H1 (cell line): ENCODE results near the gene ISOC2. TPM values are rescaled to one million over a fixed set of nuclear protein-coding genes. Genes with fewer than 3 reads are reported as not detected.

Experiments used
- CTCF ChIA-PET: fragments of 300-600 bp; sonication (Branson Sonifier 250); formaldehyde crosslinking; loops from one replicate; lab custom pipeline; 2021; ENCODE audit not compliant: partially characterized antibody; lab: Charles Lee
- POLR2A ChIA-PET: fragments of 300-600 bp; sonication (Branson Sonifier 250); formaldehyde crosslinking; loops from one replicate; lab custom pipeline; 2021; ENCODE audit warnings: inconsistent platforms; ENCODE audit not compliant: partially characterized antibody; lab: Charles Lee
- DNase-seq, 2 experiments: peaks; one replicate each; pipeline versions ENCODE4 v3.0.0 to v3.0.0-alpha.2; 2010 to 2022; ENCODE audit warnings: low spot score in 2 of 2, low read depth in 1 of 2, mixed read lengths in 1 of 2
- FAIRE-seq: peaks from 2 replicates; lab custom pipeline; 2011; peaks lifted over from hg19 to GRCh38; lab: Jason Lieb, UNC
- H2AFZ ChIP-seq: 2 replicates; pipeline ENCODE4 v1.8.1; 2012; ENCODE audit warnings: low read length, inconsistent platforms
- H2AK5ac ChIP-seq: 2 replicates; pipeline ENCODE4 v1.6.1; 2013; ENCODE audit warnings: low read depth, low read length
- H2BK120ac ChIP-seq: replicated peaks from 2 replicates; pipeline ENCODE3; 2013; ENCODE audit warnings: low read depth, low read length, inconsistent platforms
- H2BK12ac ChIP-seq: 2 replicates; pipeline ENCODE4 v1.6.1; 2013; ENCODE audit warnings: low read depth, low read length
- H2BK15ac ChIP-seq: 2 replicates; pipeline ENCODE4 v1.6.1; 2013; ENCODE audit warnings: low read length
- H2BK20ac ChIP-seq: 2 replicates; pipeline ENCODE4 v1.6.1; 2013; ENCODE audit warnings: low read length
- H2BK5ac ChIP-seq: 2 replicates; pipeline ENCODE4 v1.6.1; 2013; ENCODE audit warnings: low read depth, low read length
- H3K14ac ChIP-seq: 2 replicates; pipeline ENCODE4 v1.6.1; 2013; ENCODE audit warnings: inconsistent platforms; ENCODE audit not compliant: insufficient read length
- H3K18ac ChIP-seq: 2 replicates; pipeline ENCODE4 v1.6.1; 2013; ENCODE audit warnings: low read length; ENCODE audit errors: extremely low read depth
- H3K23ac ChIP-seq: 2 replicates; pipeline ENCODE4 v1.6.1; 2013; ENCODE audit warnings: inconsistent platforms; ENCODE audit not compliant: insufficient read length
- H3K23me2 ChIP-seq: 2 replicates; pipeline ENCODE4 v1.6.1; 2013; ENCODE audit warnings: low read depth, low read length
- H3K27ac ChIP-seq: 2 replicates; pipeline ENCODE4 v1.6.1; 2011; ENCODE audit warnings: low read depth, low read length, inconsistent platforms
- H3K27me3 ChIP-seq, 4 experiments: replicated peaks in 1 of 4; 1 replicate in 1 of 4; 2 replicates in 3 of 4; pipeline versions ENCODE4 v1.6.1 to v1.8.1; 2011 to 2013; ENCODE audit warnings: low read length in 3 of 4, mild to moderate bottlenecking in 3 of 4, inconsistent platforms in 2 of 4, mixed read lengths in 2 of 4, moderate library complexity in 1 of 4; ENCODE audit not compliant: control insufficient read depth in 3 of 4, insufficient read depth in 3 of 4; ENCODE audit errors: extremely low read depth in 1 of 4
- H3K36me3 ChIP-seq, 4 experiments: 2 replicates each; pipeline versions ENCODE4 v1.6.1 to v1.8.1; 2011 to 2013; ENCODE audit warnings: mild to moderate bottlenecking in 4 of 4, low read length in 3 of 4, moderate library complexity in 2 of 4, control low read depth in 1 of 4, inconsistent platforms in 1 of 4; ENCODE audit not compliant: insufficient read depth in 4 of 4, control insufficient read depth in 2 of 4
- H3K4ac ChIP-seq: replicated peaks from 2 replicates; pipeline ENCODE3; 2013; ENCODE audit warnings: low read length, low read depth, mixed read lengths, inconsistent platforms; ENCODE audit not compliant: insufficient read length
- H3K4me1 ChIP-seq, 4 experiments: replicated peaks in 1 of 4; 1 replicate in 1 of 4; 2 replicates in 3 of 4; pipeline versions ENCODE4 v1.6.1 to v1.8.1; 2011 to 2013; ENCODE audit warnings: low read length in 3 of 4, inconsistent platforms in 2 of 4, mixed read lengths in 1 of 4; ENCODE audit not compliant: insufficient read depth in 4 of 4, control insufficient read depth in 3 of 4
- H3K4me2 ChIP-seq, 2 experiments: 2 replicates each; pipeline versions ENCODE4 v1.6.1 to v1.8.1; 2011 to 2013; ENCODE audit warnings: low read depth in 2 of 2, low read length in 2 of 2, control low read depth in 1 of 2, inconsistent platforms in 1 of 2, mild to moderate bottlenecking in 1 of 2; ENCODE audit not compliant: insufficient read depth in 1 of 2
- H3K4me3 ChIP-seq, 4 experiments: fragments of 200-600, 300-600 bp in 1 of 4; sonication (generic), shearing (Covaris generic), sonication (Bioruptor Twin) in 1 of 4; 2 replicates each; pipeline versions ENCODE4 v1.5.1 to v1.8.1; 2011 to 2016; ENCODE audit warnings: low read length in 4 of 4, low read depth in 3 of 4, control low read depth in 2 of 4, inconsistent platforms in 2 of 4, mild to moderate bottlenecking in 2 of 4, mixed read lengths in 1 of 4, moderate library complexity in 1 of 4; ENCODE audit not compliant: insufficient read depth in 2 of 4; ENCODE audit errors: extremely low read depth in 1 of 4
- H3K56ac ChIP-seq: replicated peaks from 2 replicates; pipeline ENCODE3; 2013; ENCODE audit warnings: low read depth, mild to moderate bottlenecking, mixed read lengths, low read length, inconsistent platforms; ENCODE audit not compliant: insufficient read length
- H3K79me1 ChIP-seq: 2 replicates; pipeline ENCODE4 v1.6.1; 2013; ENCODE audit warnings: low read depth, low read length, control low read depth
- H3K79me2 ChIP-seq, 2 experiments: 2 replicates each; pipeline versions ENCODE4 v1.6.1 to v1.8.1; 2012 to 2013; ENCODE audit warnings: low read length in 2 of 2, mild to moderate bottlenecking in 2 of 2, inconsistent platforms in 1 of 2; ENCODE audit not compliant: insufficient read depth in 2 of 2, control insufficient read depth in 1 of 2
- H3K9ac ChIP-seq, 4 experiments: replicated peaks in 1 of 4; 1 replicate in 1 of 4; 2 replicates in 3 of 4; pipeline versions ENCODE4 v1.6.1 to v1.8.1; 2011 to 2013; ENCODE audit warnings: low read depth in 3 of 4, low read length in 3 of 4, control low read depth in 2 of 4, mild to moderate bottlenecking in 2 of 4, moderate library complexity in 2 of 4, inconsistent platforms in 1 of 4; ENCODE audit errors: extremely low read depth in 1 of 4
- H3K9me3 ChIP-seq, 2 experiments: 2 replicates each; pipeline versions ENCODE4 v1.6.1 to v1.8.1; 2012 to 2013; ENCODE audit warnings: mild to moderate bottlenecking in 2 of 2, moderate library complexity in 2 of 2, control low read depth in 1 of 2, inconsistent platforms in 1 of 2, low read depth in 1 of 2, low read length in 1 of 2, mixed read lengths in 1 of 2; ENCODE audit not compliant: insufficient read depth in 2 of 2
- H4K20me1 ChIP-seq, 2 experiments: replicated peaks in 1 of 2; 2 replicates each; pipeline versions ENCODE3 to v1.8.1; 2011 to 2013; ENCODE audit warnings: inconsistent platforms in 2 of 2, low read length in 2 of 2, mild to moderate bottlenecking in 1 of 2; ENCODE audit not compliant: insufficient read depth in 2 of 2, control insufficient read depth in 1 of 2
- H4K5ac ChIP-seq: 2 replicates; pipeline ENCODE4 v1.6.1; 2013; ENCODE audit warnings: low read length, low read depth, mixed read lengths, inconsistent platforms; ENCODE audit not compliant: insufficient read length
- H4K8ac ChIP-seq: 2 replicates; pipeline ENCODE4 v1.8.0; 2013; ENCODE audit warnings: mild to moderate bottlenecking, moderate library complexity, low read length, inconsistent platforms; ENCODE audit not compliant: insufficient read depth; ENCODE audit errors: extremely low read depth
- H4K91ac ChIP-seq: replicated peaks from 2 replicates; pipeline ENCODE3; 2013; ENCODE audit warnings: low read length, mixed read lengths, inconsistent platforms; ENCODE audit not compliant: insufficient read length
- CHD2 ChIP-seq: IDR thresholded peaks from 2 replicates; pipeline ENCODE4 v1.6.1; 2012; ENCODE audit warnings: low read length, improper control_type of control experiment
- E2F6 ChIP-seq: IDR thresholded peaks from 2 replicates; pipeline ENCODE4 v1.6.1; 2012; ENCODE audit warnings: inconsistent platforms
- FOSL1 ChIP-seq: IDR thresholded peaks from 2 replicates; pipeline ENCODE4 v1.6.1; 2011; ENCODE audit warnings: mild to moderate bottlenecking, low read depth, low read length, moderate library complexity; ENCODE audit not compliant: insufficient read depth
- SIX5 ChIP-seq: IDR thresholded peaks from 2 replicates; pipeline ENCODE4 v1.6.1; 2011; ENCODE audit warnings: mild to moderate bottlenecking, low read depth, low read length
- TAF1 ChIP-seq: IDR thresholded peaks from 2 replicates; pipeline ENCODE4 v1.6.1; 2011; ENCODE audit warnings: mild to moderate bottlenecking, low read depth, low read length
- ZNF274 ChIP-seq: IDR thresholded peaks from 2 replicates; pipeline ENCODE4 v1.7.0; 2012; ENCODE audit warnings: low read length, borderline replicate concordance; ENCODE audit errors: extremely low read depth
- WGBS, 2 experiments: shearing (Covaris generic) in 1 of 2; methylation state at CpG; one replicate each; pipeline versions ENCODE4 v1.1.6 to v1.1.7; 2013 to 2015; ENCODE audit warnings: low lambda C conversion rate in 2 of 2, mixed read lengths in 2 of 2, inconsistent platforms in 1 of 2, low coverage in 1 of 2, missing lambda C conversion rate in 1 of 2; ENCODE audit not compliant: insufficient replicate concordance in 2 of 2, insufficient coverage in 1 of 2, insufficient read length in 1 of 2; ENCODE audit errors: extremely low coverage in 1 of 2, missing lambda C conversion rate in 1 of 2; 5-methylcytosine and 5-hydroxymethylcytosine counted together
- polyA plus RNA-seq, 7 experiments: library from polyadenylated mRNA; depleted of rRNA in 3 of 7; stranded (reverse) in 5 of 7; unstranded in 2 of 7; fragments of >200 nt in 5 of 7; fragments of 200-250 nt in 2 of 7; gene quantifications; 1 replicate in 5 of 7; 2 replicates in 1 of 7; 4 replicates in 1 of 7; pipeline versions ENCODE4 v1.2.1 to v1.2.3, GENCODE V29; 2011 to 2013; ENCODE audit warnings: missing spikeins in 2 of 7, mixed read lengths in 2 of 7
- total RNA-seq: library from RNA; stranded (reverse); fragmentation: NEBNext Ultra II Directional; extraction: Animal tissue kit (Norgen Biotek cat#: 25700); gene quantifications from 2 replicates; pipeline ENCODE4 v1.2.1, GENCODE V29; 2021
- TF ChIP-seq, protein P1 (sequence below): IDR thresholded peaks from 2 replicates; pipeline ENCODE4 v1.6.1; 2012; ENCODE audit warnings: inconsistent platforms

ISOC2 gene
- total and polyA plus RNA-seq, 2 of the 8 experiments (the other 6 are each of a cell fraction or from before 2014, with no cell fraction given), result 96.9 to 152 TPM

- Histone ChIP-seq H3K4ac (no peak overlapping the region), H3K9ac (no peak overlapping the region), H2AK5ac (no peak overlapping the region), H3K4me3 (no peak overlapping the region), H3K27ac (no peak overlapping the region), H3K36me3 (no peaks in the 10 kb centered on the region), H2BK20ac (no peak overlapping the region), H3K79me2 (no peaks in the 10 kb centered on the region), H3K23ac (no peak overlapping the region), H4K5ac (no peak overlapping the region), H2BK15ac (no peak overlapping the region), H4K8ac (no peak overlapping the region), H3K4me1 (peaks cover 0 to 2% (median 0%) of the 10 kb centered on the region in 4 experiments; a peak in 1 of 7 replicates), H3K56ac (no peak overlapping the region), H2BK120ac (no peak overlapping the region), H3K14ac (no peak overlapping the region), H4K20me1 (no peaks in the 10 kb centered on the region), H2BK5ac (no peak overlapping the region), H3K79me1 (no peaks in the 10 kb centered on the region), H3K18ac (no peak overlapping the region), H2AFZ (no peak overlapping the region), H4K91ac (no peak overlapping the region), H3K9me3 (no peaks in the 10 kb centered on the region; a peak in 1 of 4 replicates), H3K23me2 (no peaks in the 10 kb centered on the region), H3K27me3 (peaks cover 0 to 11% (median under 1%) of the 10 kb centered on the region in 4 experiments; a peak in 1 of 7 replicates), H2BK12ac (no peak overlapping the region), H3K4me2 (no peak overlapping the region)
- DNase-seq, result no peak
- CTCF ChIA-PET, result interaction anchor here (0.7 to 4.3 kb wide), 15 partner anchors 8 to 279 kb away, joined by 3 to 17 read pairs (median 5); no protein-coding TSS in a partner anchor
- FAIRE-seq, result no peak
- TF ChIP-seq SIX5 (no peak), E2F6 (no peak), FOSL1 (no peak), TAF1 (no peak), CHD2 (no peak), ZNF274 (no peak)
- TF ChIP-seq, protein P1, sequence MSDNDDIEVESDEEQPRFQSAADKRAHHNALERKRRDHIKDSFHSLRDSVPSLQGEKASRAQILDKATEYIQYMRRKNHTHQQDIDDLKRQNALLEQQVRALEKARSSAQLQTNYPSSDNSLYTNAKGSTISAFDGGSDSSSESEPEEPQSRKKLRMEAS, result no peak
- POLR2A ChIA-PET, result interaction anchor here (0.9 to 34.6 kb wide), 6 partner anchors 9 to 71 kb away, joined by 3 to 874 read pairs (median 4); partner anchors contain the start of genes RPL28, TMEM238 and UBE2S
- 69% methylated on average over 5 of the region's 5 CpGs; no CpG with 5 or more reads in 1 of the 2 experiments for WGBS, 2 experiments
Observed at GRCh38 chr19:55419624-55420236, 41.7 kb downstream of the ISOC2 start.
